GM10266 (cell line): Measurements from ENCODE around the gene PSMD8.

ENCODE experiments used
- DNase-seq: peaks from one replicate; pipeline ENCODE4 v3.0.0; 2012; ENCODE audit errors: extremely low spot score
- CTCF ChIP-seq: IDR thresholded peaks from 2 replicates; pipeline ENCODE4 v1.5.1; 2012; ENCODE audit warnings: mild to moderate bottlenecking, low read depth; ENCODE audit not compliant: control insufficient read depth, insufficient read depth; ENCODE audit errors: missing control alignments

The PSMD8 gene

GRCh38 chr19:38375098-38375493 lies 725 bp downstream of the PSMD8 start:
- no peak for DNase-seq
- TF ChIP-seq CTCF, result no peak

- TF ChIP-seq CTCF, result no peak
- no peak for DNase-seq
Measured at GRCh38 chr19:38375748-38376147, 1.4 kb downstream of the PSMD8 start.

- no peak for TF ChIP-seq CTCF
- DNase-seq, result no peak
Measured at GRCh38 chr19:38376576-38376975, 2.2 kb downstream of the PSMD8 start.

- DNase-seq, result no peak
- TF ChIP-seq CTCF, result no peak
Measured at GRCh38 chr19:38377052-38377451, 2.7 kb downstream of the PSMD8 start.

- TF ChIP-seq CTCF, result no peak
- no peak for DNase-seq
Measured at GRCh38 chr19:38378866-38379265, 4.5 kb downstream of the PSMD8 start.

GRCh38 chr19:38381138-38381537 lies 6.8 kb downstream of the PSMD8 start:
- DNase-seq, result no peak
- TF ChIP-seq CTCF, result no peak

GRCh38 chr19:38383184-38383583 lies 8.8 kb downstream of the PSMD8 start:
- no peak for TF ChIP-seq CTCF
- no peak for DNase-seq
